CD4-positive, alpha-beta T cell (primary cell): ENCODE data around the gene OVAAL. TPM values are rescaled to one million over a fixed set of nuclear protein-coding genes. Genes with fewer than 3 reads are reported as not detected.

Experiments
- ATAC-seq: fragments of 200-7000 bp; cut with Tn5 transposase; one replicate; pipeline ENCODE4 v1.10.0; 2022; ENCODE audit warnings: mild to moderate bottlenecking; ENCODE audit not compliant: poor library complexity
- CTCF ChIA-PET: fragments of 350-600 bp; sonication (Branson Sonifier 250); formaldehyde crosslinking; loops from one replicate; lab custom pipeline; 2021; ENCODE audit warnings: antibody characterized with exemption, inconsistent platforms; lab: Charles Lee
- POLR2A ChIA-PET: fragments of 350-600 bp; sonication (Branson Sonifier 250); formaldehyde crosslinking; loops from one replicate; lab custom pipeline; 2021; ENCODE audit warnings: antibody characterized with exemption, inconsistent platforms; lab: Charles Lee
- DNase-seq, 14 experiments: peaks; one replicate each; pipeline ENCODE4 v3.0.0-alpha.2; 2013 to 2020; ENCODE audit warnings: mixed read lengths in 2 of 14
- H3K27ac ChIP-seq, 2 donors: one replicate each; pipeline versions ENCODE4 v1.5.1 to v1.7.0; 2013; ENCODE audit warnings: low read length in 2 of 2, low read depth in 1 of 2, mild to moderate bottlenecking in 1 of 2
- H3K27me3 ChIP-seq, 2 experiments: 1 replicate in 1 of 2; 2 replicates in 1 of 2; pipeline versions ENCODE4 v1.6.1 to v1.7.0; 2013; ENCODE audit warnings: low read length in 2 of 2, control low read depth in 1 of 2, mild to moderate bottlenecking in 1 of 2, moderate library complexity in 1 of 2; ENCODE audit not compliant: insufficient read depth in 2 of 2, control insufficient read depth in 1 of 2
- H3K36me3 ChIP-seq: one replicate; pipeline ENCODE4 v1.6.1; 2013; ENCODE audit warnings: low read length, control low read depth; ENCODE audit not compliant: insufficient read depth
- H3K4me1 ChIP-seq: one replicate; pipeline ENCODE4 v1.6.1; 2013; ENCODE audit warnings: low read length, control low read depth; ENCODE audit not compliant: insufficient read depth
- H3K4me3 ChIP-seq: one replicate; pipeline ENCODE4 v1.5.1; 2013; ENCODE audit warnings: mild to moderate bottlenecking, low read length, moderate library complexity
- H3K9me3 ChIP-seq, 2 experiments: 1 replicate in 1 of 2; 2 replicates in 1 of 2; pipeline versions ENCODE4 v1.6.1 to v1.7.0; 2013; ENCODE audit warnings: low read length in 2 of 2, mild to moderate bottlenecking in 2 of 2, control low read depth in 1 of 2, moderate library complexity in 1 of 2; ENCODE audit not compliant: control insufficient read depth in 1 of 2, insufficient read depth in 1 of 2
- H3K27ac Mint-ChIP-seq: one replicate; pipeline ENCODE4 v1.8.0; 2020; ENCODE audit warnings: mixed read lengths
- H3K27me3 Mint-ChIP-seq: one replicate; pipeline ENCODE4 v1.8.0; 2021; ENCODE audit warnings: mixed read lengths
- H3K36me3 Mint-ChIP-seq: one replicate; pipeline ENCODE4 v1.8.0; 2021; ENCODE audit warnings: low read depth, mixed read lengths
- H3K4me1 Mint-ChIP-seq: one replicate; pipeline ENCODE4 v1.8.0; 2021; ENCODE audit warnings: low read depth, mixed read lengths
- H3K4me3 Mint-ChIP-seq: one replicate; pipeline ENCODE4 v1.8.0; 2020; ENCODE audit warnings: mild to moderate bottlenecking, mixed read lengths
- H3K9me3 Mint-ChIP-seq: one replicate; pipeline ENCODE4 v1.8.0; 2020; ENCODE audit warnings: mixed read lengths
- intact Hi-C, 2 experiments: fragments of 100-400 bp; cut with DNase I in 1 of 2; cut with micrococcal nuclease in 1 of 2; formaldehyde crosslinking; loops; one replicate each; pipeline versions ENCODE4 v1.15.1 to v1.9.0; 2023 to 2025; cut with DNase I, micrococcal nuclease
- total RNA-seq, 174 experiments: library from RNA in 2 of 174; stranded (reverse) in 2 of 174; gene quantifications; one replicate each; pipeline ENCODE4 v1.2.3 and lab custom pipeline; 2021 to 2026
- TF ChIP-seq, protein P1 (sequence below): fragments of 200-600 bp; IDR thresholded peaks from one replicate; pipeline ENCODE4 v1.8.0; 2022; ENCODE audit warnings: antibody characterized with exemption, mild to moderate bottlenecking

OVAAL gene
- total RNA-seq, 2 experiments from 2014 or later: not detected

- intact Hi-C loops: no loop called here
- H3K4me1 Mint-ChIP-seq: no peaks in the 10 kb centered on the region
- ATAC-seq (no peak), DNase-seq (no peak)
- H3K36me3 Mint-ChIP-seq: no peaks in the 10 kb centered on the region
- ChIA-PET CTCF (no interaction called here), POLR2A (no interaction called here)
- Histone ChIP-seq H3K9me3 (no peaks in the 10 kb centered on the region), H3K27ac (no peak overlapping the region), H3K4me3 (no peak overlapping the region), H3K27me3 (peaks cover 0 to 2% of the 10 kb centered on the region in 2 experiments), H3K4me1 (no peaks in the 10 kb centered on the region), H3K36me3 (no peaks in the 10 kb centered on the region)
- no peak overlapping the region for H3K27ac Mint-ChIP-seq
- TF ChIP-seq, protein P1, sequence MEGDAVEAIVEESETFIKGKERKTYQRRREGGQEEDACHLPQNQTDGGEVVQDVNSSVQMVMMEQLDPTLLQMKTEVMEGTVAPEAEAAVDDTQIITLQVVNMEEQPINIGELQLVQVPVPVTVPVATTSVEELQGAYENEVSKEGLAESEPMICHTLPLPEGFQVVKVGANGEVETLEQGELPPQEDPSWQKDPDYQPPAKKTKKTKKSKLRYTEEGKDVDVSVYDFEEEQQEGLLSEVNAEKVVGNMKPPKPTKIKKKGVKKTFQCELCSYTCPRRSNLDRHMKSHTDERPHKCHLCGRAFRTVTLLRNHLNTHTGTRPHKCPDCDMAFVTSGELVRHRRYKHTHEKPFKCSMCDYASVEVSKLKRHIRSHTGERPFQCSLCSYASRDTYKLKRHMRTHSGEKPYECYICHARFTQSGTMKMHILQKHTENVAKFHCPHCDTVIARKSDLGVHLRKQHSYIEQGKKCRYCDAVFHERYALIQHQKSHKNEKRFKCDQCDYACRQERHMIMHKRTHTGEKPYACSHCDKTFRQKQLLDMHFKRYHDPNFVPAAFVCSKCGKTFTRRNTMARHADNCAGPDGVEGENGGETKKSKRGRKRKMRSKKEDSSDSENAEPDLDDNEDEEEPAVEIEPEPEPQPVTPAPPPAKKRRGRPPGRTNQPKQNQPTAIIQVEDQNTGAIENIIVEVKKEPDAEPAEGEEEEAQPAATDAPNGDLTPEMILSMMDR: no peak
- H3K4me3 Mint-ChIP-seq: no peak overlapping the region
- H3K27me3 Mint-ChIP-seq: no peaks in the 10 kb centered on the region
- H3K9me3 Mint-ChIP-seq: no peaks in the 10 kb centered on the region
Measured at GRCh38 chr1:180542113-180542837, 16.5 kb upstream of the OVAAL start.

- ATAC-seq (no peak), DNase-seq (no peak)
- intact Hi-C loops: no loop called here
- Histone ChIP-seq H3K4me1 (no peaks in the 10 kb centered on the region), H3K36me3 (no peaks in the 10 kb centered on the region), H3K4me3 (no peak overlapping the region), H3K27ac (no peak overlapping the region), H3K27me3 (peaks cover 0 to 2% of the 10 kb centered on the region in 2 experiments), H3K9me3 (no peaks in the 10 kb centered on the region)
- POLR2A ChIA-PET: no interaction called here
- H3K27me3 Mint-ChIP-seq: no peaks in the 10 kb centered on the region
- TF ChIP-seq, protein P1: no peak
- no peaks in the 10 kb centered on the region for H3K4me1 Mint-ChIP-seq
- no peak overlapping the region for H3K27ac Mint-ChIP-seq
- CTCF ChIA-PET: no interaction called here
- no peaks in the 10 kb centered on the region for H3K9me3 Mint-ChIP-seq
- no peaks in the 10 kb centered on the region for H3K36me3 Mint-ChIP-seq
- no peak overlapping the region for H3K4me3 Mint-ChIP-seq
Measured at GRCh38 chr1:180542838-180543145, 16.0 kb upstream of the OVAAL start.

- Mint-ChIP-seq H3K4me3 (no peak overlapping the region), H3K27me3 (no peaks in the 10 kb centered on the region), H3K4me1 (no peaks in the 10 kb centered on the region), H3K27ac (no peak overlapping the region), H3K36me3 (no peaks in the 10 kb centered on the region), H3K9me3 (no peaks in the 10 kb centered on the region)
- ChIA-PET POLR2A (no interaction called here), CTCF (no interaction called here)
- Histone ChIP-seq H3K27me3 (no peaks in the 10 kb centered on the region), H3K36me3 (no peaks in the 10 kb centered on the region), H3K27ac (no peak overlapping the region), H3K9me3 (no peaks in the 10 kb centered on the region), H3K4me3 (no peak overlapping the region), H3K4me1 (no peaks in the 10 kb centered on the region)
- TF ChIP-seq, protein P1: no peak
- intact Hi-C loops: no loop called here
- ATAC-seq: no peak
- DNase-seq: no peak
Measured at GRCh38 chr1:180544050-180544449, 14.7 kb upstream of the OVAAL start.
